ENCODE data around the gene PRICKLE1.

The PRICKLE1 gene

DNA sequence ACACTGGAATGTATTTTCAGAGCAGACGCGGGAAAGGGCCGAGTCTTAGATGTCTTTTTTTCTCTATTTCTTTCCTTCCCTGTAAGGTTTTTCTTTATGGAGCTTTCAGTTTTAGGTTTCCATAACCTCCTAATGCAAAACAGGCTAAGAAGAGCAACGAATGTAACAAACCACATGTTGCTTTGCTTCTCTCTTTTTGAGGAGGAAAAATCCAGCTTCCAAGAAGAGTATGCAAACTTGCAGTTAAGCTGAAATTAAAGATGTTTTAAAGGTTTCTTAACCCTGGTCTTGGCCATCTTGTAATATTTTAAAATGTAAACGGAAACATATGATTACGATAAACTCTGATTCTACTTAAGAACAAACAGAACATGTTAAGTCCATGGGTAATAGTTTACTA lies 86.9 kb downstream of the PRICKLE1 start:
- Histone ChIP-seq H3K4me3 (no peak overlapping the region), H3K36me3 (no peaks in the 10 kb centered on the region)

DNA sequence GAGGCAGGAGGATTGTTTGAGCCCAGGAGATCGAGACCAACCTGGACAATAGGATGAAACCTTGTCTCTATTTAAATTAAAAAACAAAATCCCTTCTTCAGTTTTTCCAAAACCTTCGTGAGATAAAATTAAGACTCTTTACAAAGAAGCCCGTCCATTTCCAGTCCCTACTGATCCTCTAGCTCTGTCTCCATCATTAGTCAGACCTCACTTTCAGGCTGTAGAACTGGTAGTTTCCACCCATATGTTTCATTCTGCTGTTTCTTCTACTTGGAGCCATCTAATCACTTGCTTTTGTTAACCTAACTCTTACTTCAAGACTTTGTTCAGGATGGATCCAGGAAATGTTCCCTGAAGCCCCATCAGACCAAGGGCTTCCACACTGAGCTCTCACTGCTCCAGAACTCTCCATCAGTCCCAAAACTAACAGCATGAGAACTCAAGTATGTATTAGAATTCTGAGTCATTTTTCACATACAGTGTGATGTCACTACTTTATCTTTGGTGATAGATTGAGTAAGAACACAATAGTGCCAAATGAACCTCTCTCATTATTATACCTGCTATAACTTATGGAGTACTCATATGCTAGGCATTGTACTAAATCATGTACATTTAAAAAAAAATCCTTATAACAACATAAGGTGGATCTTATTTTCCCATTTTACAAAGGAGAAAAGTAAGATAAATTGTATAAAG lies 90.8 kb downstream of the PRICKLE1 start:
- Histone ChIP-seq H3K4me1 (no peaks in the 10 kb centered on the region), H4K20me1 (no peaks in the 10 kb centered on the region), H3K4me3 (no peak overlapping the region), H3K27me3 (no peaks in the 10 kb centered on the region), H3K27ac (no peak overlapping the region), H3K9ac (no peak overlapping the region), H3K4me2 (no peak overlapping the region), H3K9me3 (no peaks in the 10 kb centered on the region), H3K36me3 (no peaks in the 10 kb centered on the region)
- TF ChIP-seq Cebpa-rat (IDR thresholded peaks at IDR 0.05), result no peak

More for the DNA sequence above, 86.9 kb downstream of the PRICKLE1 start:
- Histone ChIP-seq H3K4me1 (no peaks in the 10 kb centered on the region), H3K27me3 (no peaks in the 10 kb centered on the region), H3K4me2 (no peak overlapping the region), H3K27ac (no peak overlapping the region), H4K20me1 (no peaks in the 10 kb centered on the region), H3K9ac (no peak overlapping the region), H3K9me3 (no peaks in the 10 kb centered on the region)
- no peak for TF ChIP-seq Cebpa-rat (IDR thresholded peaks at IDR 0.05)

DNA sequence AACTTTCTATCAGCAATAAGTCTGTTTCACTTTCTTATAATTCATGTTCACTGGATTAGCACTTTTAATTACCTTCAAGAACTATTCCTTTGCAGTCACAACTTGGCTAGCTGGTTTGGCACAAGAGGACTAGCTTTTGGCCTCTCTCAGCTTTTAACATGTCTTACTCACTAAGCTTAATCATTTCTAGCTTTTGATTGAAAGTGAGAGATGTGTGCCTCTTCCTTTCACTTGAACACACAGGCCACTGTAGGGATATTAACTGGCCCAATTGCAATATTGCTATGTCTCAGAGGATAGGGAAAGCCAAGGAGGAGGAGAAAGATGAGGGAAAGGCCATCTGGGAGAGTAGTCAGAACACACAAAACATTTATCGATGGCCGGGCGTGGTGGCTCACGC lies 92.7 kb downstream of the PRICKLE1 start:
- Histone ChIP-seq H3K9ac (no peak overlapping the region), H3K9me3 (no peaks in the 10 kb centered on the region), H3K4me3 (no peak overlapping the region), H3K4me1 (no peaks in the 10 kb centered on the region), H3K27ac (no peak overlapping the region), H4K20me1 (no peaks in the 10 kb centered on the region), H3K36me3 (no peaks in the 10 kb centered on the region), H3K27me3 (no peaks in the 10 kb centered on the region), H3K4me2 (no peak overlapping the region)
- no peak for TF ChIP-seq Cebpa-rat (IDR thresholded peaks at IDR 0.05)

DNA sequence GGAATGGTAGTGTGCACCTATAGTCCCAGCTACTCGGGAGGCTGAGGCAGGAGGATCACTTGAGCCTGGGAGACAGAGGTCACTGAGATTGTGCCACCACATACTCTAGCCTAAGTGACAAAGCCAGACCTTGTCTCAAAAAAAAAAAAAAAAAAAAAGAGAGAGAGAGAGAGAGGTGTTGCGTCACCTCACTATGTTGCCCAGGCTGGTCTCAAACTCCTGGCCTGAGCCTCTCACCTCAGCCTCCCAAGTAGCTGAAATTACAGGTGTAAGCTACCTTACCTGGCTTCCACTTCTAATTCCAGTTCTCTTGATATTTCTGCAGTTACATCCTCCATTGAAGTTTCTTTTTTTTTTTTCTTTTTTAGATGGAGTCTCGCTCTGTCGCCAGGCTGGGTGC lies 94.3 kb downstream of the PRICKLE1 start:
- Histone ChIP-seq H3K4me1 (no peaks in the 10 kb centered on the region), H3K9ac (no peak overlapping the region), H3K9me3 (no peaks in the 10 kb centered on the region), H4K20me1 (no peaks in the 10 kb centered on the region), H3K36me3 (no peaks in the 10 kb centered on the region), H3K4me2 (no peak overlapping the region), H3K27me3 (no peaks in the 10 kb centered on the region), H3K27ac (no peak overlapping the region), H3K4me3 (no peak overlapping the region)
- no peak for TF ChIP-seq Cebpa-rat (IDR thresholded peaks at IDR 0.05)

DNA sequence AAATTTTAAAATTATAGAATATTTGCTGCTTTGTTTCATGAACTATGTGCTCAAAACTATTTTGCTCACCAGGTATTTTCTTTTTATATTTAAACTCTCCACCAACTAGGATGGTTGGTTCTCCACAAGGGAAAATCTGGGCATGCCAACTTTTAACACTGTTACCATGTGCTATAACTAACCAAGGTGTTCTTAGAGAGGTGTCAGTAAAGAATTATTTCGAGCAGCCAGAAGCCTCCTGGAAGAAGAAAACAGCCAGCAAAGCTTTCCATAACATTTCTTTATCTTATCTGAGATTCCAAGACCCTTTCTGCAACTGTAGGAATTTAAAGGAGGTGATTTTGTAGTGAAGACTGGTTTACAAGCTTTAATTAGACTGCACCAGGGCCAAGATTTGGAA lies 97.3 kb downstream of the PRICKLE1 start:
- Histone ChIP-seq H4K20me1 (no peaks in the 10 kb centered on the region), H3K4me2 (no peak overlapping the region), H3K9ac (no peak overlapping the region), H3K4me1 (no peaks in the 10 kb centered on the region), H3K4me3 (no peak overlapping the region), H3K9me3 (no peaks in the 10 kb centered on the region), H3K27ac (no peak overlapping the region), H3K36me3 (no peaks in the 10 kb centered on the region), H3K27me3 (no peaks in the 10 kb centered on the region)
- TF ChIP-seq Cebpa-rat (IDR thresholded peaks at IDR 0.05), result no peak

DNA sequence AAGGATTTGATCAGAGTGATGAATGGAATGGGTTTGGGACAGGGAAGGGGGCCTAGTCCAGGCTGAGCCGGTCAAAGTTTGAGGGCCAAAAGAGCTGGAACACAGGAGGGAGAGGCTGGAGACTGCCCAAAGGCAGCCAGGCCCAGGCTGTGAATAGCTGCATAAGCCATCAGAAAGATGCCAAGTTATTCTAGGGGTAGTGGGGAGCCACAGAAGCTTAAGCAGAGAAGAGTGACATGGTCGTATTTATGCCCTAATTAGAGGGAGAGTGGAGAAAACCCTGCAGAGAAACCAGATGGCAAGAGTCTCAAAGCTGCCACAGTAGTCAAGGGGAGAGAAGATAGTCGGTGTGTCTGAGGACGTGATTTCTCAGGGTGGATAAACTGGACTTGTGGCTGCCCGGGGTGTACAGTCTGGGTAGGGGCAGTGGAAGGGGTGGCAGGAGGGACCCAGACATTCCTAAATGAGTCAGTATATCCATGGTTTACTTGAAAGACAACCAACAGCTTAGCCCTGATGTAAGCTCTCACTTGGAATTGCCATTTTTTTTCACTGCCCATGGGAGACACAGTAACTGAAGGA lies 99.2 kb downstream of the PRICKLE1 start:
- no peak for TF ChIP-seq Cebpa-rat (IDR thresholded peaks at IDR 0.05)
- Histone ChIP-seq H3K27me3 (peaks cover 6% of the 10 kb centered on the region; the same call in 1 of the 2 replicates), H4K20me1 (no peaks in the 10 kb centered on the region), H3K27ac (no peak overlapping the region), H3K9me3 (no peaks in the 10 kb centered on the region), H3K9ac (no peak overlapping the region), H3K4me2 (no peak overlapping the region), H3K36me3 (no peaks in the 10 kb centered on the region), H3K4me1 (no peaks in the 10 kb centered on the region), H3K4me3 (no peak overlapping the region)

DNA sequence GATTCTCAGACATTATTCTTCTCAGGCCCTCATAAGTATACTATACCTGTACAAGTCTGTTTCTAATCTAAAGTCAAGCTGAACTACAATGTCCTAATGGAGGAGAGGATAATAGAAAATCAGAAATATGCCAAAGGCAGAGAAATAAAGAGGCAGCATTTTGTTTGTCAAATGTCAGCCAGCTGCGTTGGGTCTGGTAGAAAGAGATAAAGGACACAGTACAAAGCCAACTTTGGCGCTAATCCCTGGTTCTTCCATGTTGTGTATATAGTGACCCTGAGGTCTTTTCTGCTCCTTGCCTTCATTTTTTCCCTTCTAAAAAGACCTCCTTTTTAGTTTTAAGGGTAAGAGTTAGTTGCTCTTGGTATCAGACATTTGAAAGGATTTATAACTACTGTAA lies 103.1 kb downstream of the PRICKLE1 start:
- Histone ChIP-seq H3K9me3 (no peaks in the 10 kb centered on the region), H3K27me3 (peaks cover 40% of the 10 kb centered on the region), H3K36me3 (no peaks in the 10 kb centered on the region), H3K9ac (no peak overlapping the region), H4K20me1 (no peaks in the 10 kb centered on the region), H3K4me3 (no peak overlapping the region), H3K4me1 (peaks cover 20% of the 10 kb centered on the region), H3K27ac (no peak overlapping the region), H3K4me2 (no peak overlapping the region)
- no peak for TF ChIP-seq Cebpa-rat (IDR thresholded peaks at IDR 0.05)

DNA sequence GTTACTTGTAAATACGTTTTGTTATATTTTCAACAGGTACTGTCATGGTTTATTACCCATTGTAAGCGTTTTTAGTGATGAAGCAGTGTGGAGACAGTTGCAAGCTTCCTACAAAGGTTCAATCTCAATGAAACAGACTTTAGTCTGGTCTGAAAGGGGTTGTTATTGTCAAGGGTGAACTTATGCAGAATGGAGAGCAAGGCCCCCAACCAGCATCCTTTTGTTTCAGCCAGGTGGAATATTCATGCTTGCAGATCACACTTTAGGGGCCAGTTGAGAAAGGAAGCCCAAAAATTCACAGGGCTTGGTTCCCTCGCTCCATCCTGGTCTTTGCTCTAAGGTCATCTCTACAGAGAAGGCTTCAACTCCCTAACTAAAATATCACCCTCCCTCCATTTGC lies 103.7 kb downstream of the PRICKLE1 start:
- peaks cover 20% of the 10 kb centered on the region for H3K4me1 ChIP-seq
- no peaks in the 10 kb centered on the region for H3K36me3 ChIP-seq
- TF ChIP-seq Cebpa-rat (IDR thresholded peaks at IDR 0.05), result no peak
- H4K20me1 ChIP-seq, result no peaks in the 10 kb centered on the region
- H3K27me3 ChIP-seq, result peaks cover 40% of the 10 kb centered on the region
- H3K27ac ChIP-seq, result no peak overlapping the region
- no peak overlapping the region for H3K4me3 ChIP-seq
- H3K4me2 ChIP-seq, result no peak overlapping the region
- H3K9ac ChIP-seq, result no peak overlapping the region
- no peaks in the 10 kb centered on the region for H3K9me3 ChIP-seq

DNA sequence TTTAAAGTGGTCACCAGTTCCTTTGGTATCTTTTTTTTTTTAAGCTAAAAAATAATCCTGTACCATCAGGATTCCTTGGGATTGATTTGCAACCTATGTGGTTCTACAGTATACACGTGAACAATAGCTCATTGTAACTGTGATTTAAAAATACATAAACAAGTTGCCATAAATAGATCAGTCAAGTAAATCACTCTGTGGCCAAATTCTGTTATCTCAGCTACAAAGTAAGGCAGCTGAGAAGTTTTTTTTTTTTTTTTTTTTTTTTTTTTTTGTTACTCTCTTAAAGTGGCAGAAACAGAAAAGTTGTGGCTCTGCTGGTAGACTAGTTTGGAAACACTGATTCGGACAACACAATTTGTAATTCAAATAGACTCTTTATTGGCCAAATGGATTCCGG lies 104.5 kb downstream of the PRICKLE1 start:
- no peak overlapping the region for H3K27ac ChIP-seq
- H3K9me3 ChIP-seq, result no peaks in the 10 kb centered on the region
- H3K4me2 ChIP-seq, result peak overlapping the region; percentile 100
- peaks cover 20% of the 10 kb centered on the region for H3K4me1 ChIP-seq
- no peak overlapping the region for H3K4me3 ChIP-seq
- H3K27me3 ChIP-seq, result peaks cover 40% of the 10 kb centered on the region
- H3K36me3 ChIP-seq, result no peaks in the 10 kb centered on the region
- H3K9ac ChIP-seq, result no peak overlapping the region
- no peaks in the 10 kb centered on the region for H4K20me1 ChIP-seq
- no peak for TF ChIP-seq Cebpa-rat (IDR thresholded peaks at IDR 0.05)

DNA sequence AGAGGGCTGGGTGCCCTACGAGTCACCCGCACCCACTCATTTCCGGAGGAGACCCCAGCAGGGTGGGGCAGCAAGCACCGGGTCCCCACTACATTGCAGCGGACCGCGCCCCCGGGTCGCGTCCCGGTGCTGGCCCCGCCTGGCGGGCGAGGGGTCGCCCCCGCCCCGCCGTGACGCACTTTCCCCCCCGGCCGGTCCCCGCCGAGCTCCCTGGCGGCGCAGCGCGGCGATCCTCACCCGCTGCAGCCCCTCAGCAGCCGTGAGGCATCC lies 106.1 kb downstream of the PRICKLE1 start:
- peaks cover 20% of the 10 kb centered on the region for H3K4me1 ChIP-seq
- no peak for TF ChIP-seq Cebpa-rat (IDR thresholded peaks at IDR 0.05)
- no peaks in the 10 kb centered on the region for H3K9me3 ChIP-seq
- H3K27me3 ChIP-seq, result peaks cover 40% of the 10 kb centered on the region
- peak overlapping the region; percentile 81 for H3K4me3 ChIP-seq
- H3K36me3 ChIP-seq, result no peaks in the 10 kb centered on the region
- H3K9ac ChIP-seq, result peak overlapping the region; percentile 74
- H3K27ac ChIP-seq, result peak overlapping the region; percentile 4; the same call in 1 of the 2 replicates
- H3K4me2 ChIP-seq, result peak overlapping the region; percentile 100
- H4K20me1 ChIP-seq, result no peaks in the 10 kb centered on the region

Measured in BLaER1 (cell line).